H9 (cell line): ENCODE measurements around the gene TRANK1. TPM values are rescaled to one million over a fixed set of nuclear protein-coding genes. Genes with fewer than 3 reads are reported as not detected.

ENCODE experiments used
- DNase-seq: peaks from one replicate; pipeline ENCODE4 v3.0.0-alpha.2; 2017
- H2AFZ ChIP-seq: one replicate; pipeline ENCODE4 v1.6.1; 2013; ENCODE audit warnings: mild to moderate bottlenecking, low read length, control low read depth, moderate library complexity
- H2AK5ac ChIP-seq: 2 replicates; pipeline ENCODE4 v1.6.1; 2013; ENCODE audit warnings: low read length, control low read depth, mixed read lengths; ENCODE audit not compliant: insufficient read length
- H2BK120ac ChIP-seq: one replicate; pipeline ENCODE4 v1.6.1; 2013; ENCODE audit warnings: low read depth, mild to moderate bottlenecking, low read length, control low read depth, inconsistent platforms; ENCODE audit not compliant: poor library complexity, severe bottlenecking
- H2BK12ac ChIP-seq: 2 replicates; pipeline ENCODE4 v1.6.1; 2013; ENCODE audit warnings: low read length, control low read depth, mixed read lengths, low read depth; ENCODE audit not compliant: insufficient read length
- H2BK15ac ChIP-seq: 2 replicates; pipeline ENCODE4 v1.6.1; 2013; ENCODE audit warnings: low read depth, low read length, control low read depth
- H2BK20ac ChIP-seq: one replicate; pipeline ENCODE4 v1.6.1; 2013; ENCODE audit warnings: low read depth, mild to moderate bottlenecking, low read length, control low read depth, inconsistent platforms; ENCODE audit not compliant: poor library complexity, severe bottlenecking
- H2BK5ac ChIP-seq: 2 replicates; pipeline ENCODE4 v1.6.1; 2013; ENCODE audit warnings: low read length, control low read depth, mixed read lengths; ENCODE audit not compliant: insufficient read length
- H3K14ac ChIP-seq: 2 replicates; pipeline ENCODE4 v1.6.1; 2013; ENCODE audit warnings: low read length, control low read depth; ENCODE audit not compliant: insufficient read depth
- H3K18ac ChIP-seq: 2 replicates; pipeline ENCODE4 v1.6.1; 2013; ENCODE audit warnings: low read depth, mild to moderate bottlenecking, mixed read lengths, low read length, control low read depth; ENCODE audit not compliant: insufficient read length
- H3K23ac ChIP-seq: 2 replicates; pipeline ENCODE4 v1.6.1; 2013; ENCODE audit warnings: low read length, control low read depth, mixed read lengths, low read depth; ENCODE audit not compliant: insufficient read length
- H3K23me2 ChIP-seq: 2 replicates; pipeline ENCODE4 v1.6.1; 2013; ENCODE audit warnings: low read depth, mild to moderate bottlenecking, mixed read lengths, low read length, control low read depth; ENCODE audit not compliant: insufficient read length, poor library complexity, severe bottlenecking
- H3K27ac ChIP-seq: 2 replicates; pipeline ENCODE4 v1.5.1; 2013; ENCODE audit warnings: low read length, control low read depth, mixed read lengths, low read depth; ENCODE audit not compliant: insufficient read length
- H3K27me3 ChIP-seq: 2 replicates; pipeline ENCODE4 v1.6.1; 2013; ENCODE audit warnings: low read length, control low read depth, inconsistent platforms; ENCODE audit not compliant: insufficient read depth
- H3K4ac ChIP-seq: 2 replicates; pipeline ENCODE4 v1.6.1; 2013; ENCODE audit warnings: low read depth, mild to moderate bottlenecking, control low read depth, inconsistent platforms, low read length, moderate library complexity
- H3K4me1 ChIP-seq: 2 replicates; pipeline ENCODE4 v1.6.1; 2013; ENCODE audit warnings: low read length, control low read depth, inconsistent platforms; ENCODE audit not compliant: insufficient read depth
- H3K4me2 ChIP-seq: 2 replicates; pipeline ENCODE4 v1.6.1; 2013; ENCODE audit warnings: low read length, control low read depth, mixed read lengths; ENCODE audit not compliant: insufficient read length, insufficient read depth
- H3K56ac ChIP-seq: 2 replicates; pipeline ENCODE4 v1.6.1; 2013; ENCODE audit warnings: low read depth, mild to moderate bottlenecking, mixed read lengths, low read length, control low read depth; ENCODE audit not compliant: insufficient read length
- H3K79me1 ChIP-seq: 2 replicates; pipeline ENCODE4 v1.6.1; 2013; ENCODE audit warnings: low read depth, mild to moderate bottlenecking, moderate library complexity, low read length, control low read depth, inconsistent platforms; ENCODE audit not compliant: insufficient read depth, poor library complexity, severe bottlenecking
- H3K79me2 ChIP-seq: 2 replicates; pipeline ENCODE4 v1.6.1; 2013; ENCODE audit warnings: low read length, control low read depth, inconsistent platforms; ENCODE audit not compliant: insufficient read depth
- H3K9ac ChIP-seq: 2 replicates; pipeline ENCODE4 v1.6.1; 2013; ENCODE audit warnings: low read length, control low read depth, mixed read lengths; ENCODE audit not compliant: insufficient read length; ENCODE audit errors: extremely low read depth
- H3K9me3 ChIP-seq: one replicate; pipeline ENCODE4 v1.6.1; 2013; ENCODE audit warnings: low read depth, low read length, inconsistent platforms; ENCODE audit not compliant: control insufficient read depth
- H3T11ph ChIP-seq: one replicate; pipeline ENCODE4 v1.6.1; 2013; ENCODE audit warnings: mild to moderate bottlenecking, low read length, control low read depth, inconsistent platforms
- H4K20me1 ChIP-seq: one replicate; pipeline ENCODE4 v1.6.1; 2013; ENCODE audit not compliant: control insufficient read depth, insufficient read length, insufficient read depth
- H4K5ac ChIP-seq: 2 replicates; pipeline ENCODE4 v1.6.1; 2013; ENCODE audit warnings: low read depth, mild to moderate bottlenecking, mixed read lengths, low read length, control low read depth; ENCODE audit not compliant: insufficient read length
- H4K8ac ChIP-seq: replicated peaks from 2 replicates; pipeline ENCODE4 v1.6.1; 2013; ENCODE audit warnings: low read length, control low read depth, mixed read lengths, low read depth; ENCODE audit not compliant: insufficient read length
- H4K91ac ChIP-seq: 2 replicates; pipeline ENCODE4 v1.6.1; 2013; ENCODE audit warnings: low read depth, mild to moderate bottlenecking, moderate library complexity, mixed read lengths, low read length, control low read depth; ENCODE audit not compliant: insufficient read length
- H3K27ac Mint-ChIP-seq, 3 experiments: 2 replicates in 2 of 3; 3 replicates in 1 of 3; pipeline ENCODE4 v1.8.0; 2020 to 2021; ENCODE audit warnings: mixed read lengths in 3 of 3, mild to moderate bottlenecking in 1 of 3, moderate library complexity in 1 of 3
- H3K27me3 Mint-ChIP-seq: 2 replicates; pipeline ENCODE4 v1.8.0; 2021; ENCODE audit warnings: low read depth, mild to moderate bottlenecking, moderate library complexity, mixed read lengths
- H3K36me3 Mint-ChIP-seq, 3 experiments: 2 replicates in 2 of 3; 3 replicates in 1 of 3; pipeline ENCODE4 v1.8.0; 2020 to 2021; ENCODE audit warnings: low read depth in 3 of 3, mixed read lengths in 3 of 3; ENCODE audit not compliant: insufficient read depth in 1 of 3
- H3K4me1 Mint-ChIP-seq, 2 experiments: 2 replicates each; pipeline ENCODE4 v1.8.0; 2020; ENCODE audit warnings: mixed read lengths in 2 of 2
- H3K4me3 Mint-ChIP-seq, 2 experiments: 2 replicates in 1 of 2; 3 replicates in 1 of 2; pipeline ENCODE4 v1.8.0; 2020 to 2021; ENCODE audit warnings: mild to moderate bottlenecking in 2 of 2, mixed read lengths in 2 of 2, moderate library complexity in 1 of 2
- H3K9me3 Mint-ChIP-seq, 2 experiments: 2 replicates in 1 of 2; 3 replicates in 1 of 2; pipeline ENCODE4 v1.8.0; 2020; ENCODE audit warnings: mild to moderate bottlenecking in 2 of 2, mixed read lengths in 2 of 2, moderate library complexity in 1 of 2
- WGBS: extraction: QIAGEN DNeasy Blood & Tissue Kit; methylation state at CpG from one replicate; pipeline ENCODE4 v1.1.7; 2013; ENCODE audit warnings: missing lambda C conversion rate, low lambda C conversion rate, mixed read lengths; ENCODE audit not compliant: insufficient read length; ENCODE audit errors: extremely low coverage; 5-methylcytosine and 5-hydroxymethylcytosine counted together
- total RNA-seq: library from RNA; stranded (reverse); gene quantifications from 2 replicates; pipeline ENCODE4 v1.2.1, GENCODE V29; 2021
- TF ChIP-seq, protein P1 (sequence below): fragments of 200-600 bp; sonication (generic); conservative IDR thresholded peaks from 3 replicates; pipeline ENCODE4 v1.8.0; 2021; ENCODE audit warnings: antibody characterized with exemption, mild to moderate bottlenecking

TRANK1 gene
- total RNA-seq, 1 experiment from 2014 or later, result 5.9 TPM

GRCh38 chr3:36907911-36908646 is 36.8 kb downstream of the TRANK1 start:
- Histone ChIP-seq H3K23ac (no peak overlapping the region), H3K27me3 (no peaks in the 10 kb centered on the region), H3K79me1 (no peaks in the 10 kb centered on the region), H2AK5ac (no peak overlapping the region), H3K23me2 (no peaks in the 10 kb centered on the region), H3K14ac (no peak overlapping the region), H3K79me2 (no peaks in the 10 kb centered on the region), H3K27ac (no peak overlapping the region), H3T11ph (no peak overlapping the region), H2AFZ (no peak overlapping the region), H2BK5ac (no peak overlapping the region), H3K9ac (no peak overlapping the region), H4K8ac (no peak overlapping the region), H3K4ac (no peak overlapping the region), H4K20me1 (no peaks in the 10 kb centered on the region), H3K9me3 (no peaks in the 10 kb centered on the region), H3K18ac (no peak overlapping the region), H3K4me1 (no peaks in the 10 kb centered on the region; the same call in 1 of the 2 replicates), H2BK120ac (no peak overlapping the region), H2BK15ac (no peak overlapping the region), H2BK12ac (no peak overlapping the region), H4K91ac (no peak overlapping the region), H3K4me2 (no peak overlapping the region), H2BK20ac (no peak overlapping the region), H4K5ac (no peak overlapping the region), H3K56ac (no peak overlapping the region)
- no peak for DNase-seq
- TF ChIP-seq, protein P1, sequence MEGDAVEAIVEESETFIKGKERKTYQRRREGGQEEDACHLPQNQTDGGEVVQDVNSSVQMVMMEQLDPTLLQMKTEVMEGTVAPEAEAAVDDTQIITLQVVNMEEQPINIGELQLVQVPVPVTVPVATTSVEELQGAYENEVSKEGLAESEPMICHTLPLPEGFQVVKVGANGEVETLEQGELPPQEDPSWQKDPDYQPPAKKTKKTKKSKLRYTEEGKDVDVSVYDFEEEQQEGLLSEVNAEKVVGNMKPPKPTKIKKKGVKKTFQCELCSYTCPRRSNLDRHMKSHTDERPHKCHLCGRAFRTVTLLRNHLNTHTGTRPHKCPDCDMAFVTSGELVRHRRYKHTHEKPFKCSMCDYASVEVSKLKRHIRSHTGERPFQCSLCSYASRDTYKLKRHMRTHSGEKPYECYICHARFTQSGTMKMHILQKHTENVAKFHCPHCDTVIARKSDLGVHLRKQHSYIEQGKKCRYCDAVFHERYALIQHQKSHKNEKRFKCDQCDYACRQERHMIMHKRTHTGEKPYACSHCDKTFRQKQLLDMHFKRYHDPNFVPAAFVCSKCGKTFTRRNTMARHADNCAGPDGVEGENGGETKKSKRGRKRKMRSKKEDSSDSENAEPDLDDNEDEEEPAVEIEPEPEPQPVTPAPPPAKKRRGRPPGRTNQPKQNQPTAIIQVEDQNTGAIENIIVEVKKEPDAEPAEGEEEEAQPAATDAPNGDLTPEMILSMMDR, result no peak
- no peaks in the 10 kb centered on the region for H3K36me3 Mint-ChIP-seq
- no peak overlapping the region for H3K27ac Mint-ChIP-seq
- no peaks in the 10 kb centered on the region for H3K27me3 Mint-ChIP-seq
- peaks cover 8 to 11% of the 10 kb centered on the region in 2 experiments for H3K4me1 Mint-ChIP-seq
- no peaks in the 10 kb centered on the region; a peak in 1 of 5 replicates for H3K9me3 Mint-ChIP-seq
- WGBS, result no CpG with 5 or more reads among the region's 15 CpGs
- H3K4me3 Mint-ChIP-seq, result no peak overlapping the region
